ENCODE measurements around the gene IQCB1.

Gene IQCB1

GRCh38 chr3:121769246-121769645 is 65.6 kb downstream of the IQCB1 start:
- no peak overlapping the region for H3K27ac ChIP-seq
- TF ChIP-seq, protein P1, sequence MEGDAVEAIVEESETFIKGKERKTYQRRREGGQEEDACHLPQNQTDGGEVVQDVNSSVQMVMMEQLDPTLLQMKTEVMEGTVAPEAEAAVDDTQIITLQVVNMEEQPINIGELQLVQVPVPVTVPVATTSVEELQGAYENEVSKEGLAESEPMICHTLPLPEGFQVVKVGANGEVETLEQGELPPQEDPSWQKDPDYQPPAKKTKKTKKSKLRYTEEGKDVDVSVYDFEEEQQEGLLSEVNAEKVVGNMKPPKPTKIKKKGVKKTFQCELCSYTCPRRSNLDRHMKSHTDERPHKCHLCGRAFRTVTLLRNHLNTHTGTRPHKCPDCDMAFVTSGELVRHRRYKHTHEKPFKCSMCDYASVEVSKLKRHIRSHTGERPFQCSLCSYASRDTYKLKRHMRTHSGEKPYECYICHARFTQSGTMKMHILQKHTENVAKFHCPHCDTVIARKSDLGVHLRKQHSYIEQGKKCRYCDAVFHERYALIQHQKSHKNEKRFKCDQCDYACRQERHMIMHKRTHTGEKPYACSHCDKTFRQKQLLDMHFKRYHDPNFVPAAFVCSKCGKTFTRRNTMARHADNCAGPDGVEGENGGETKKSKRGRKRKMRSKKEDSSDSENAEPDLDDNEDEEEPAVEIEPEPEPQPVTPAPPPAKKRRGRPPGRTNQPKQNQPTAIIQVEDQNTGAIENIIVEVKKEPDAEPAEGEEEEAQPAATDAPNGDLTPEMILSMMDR (conservative IDR thresholded peaks at IDR 0.05): no peak

DNA sequence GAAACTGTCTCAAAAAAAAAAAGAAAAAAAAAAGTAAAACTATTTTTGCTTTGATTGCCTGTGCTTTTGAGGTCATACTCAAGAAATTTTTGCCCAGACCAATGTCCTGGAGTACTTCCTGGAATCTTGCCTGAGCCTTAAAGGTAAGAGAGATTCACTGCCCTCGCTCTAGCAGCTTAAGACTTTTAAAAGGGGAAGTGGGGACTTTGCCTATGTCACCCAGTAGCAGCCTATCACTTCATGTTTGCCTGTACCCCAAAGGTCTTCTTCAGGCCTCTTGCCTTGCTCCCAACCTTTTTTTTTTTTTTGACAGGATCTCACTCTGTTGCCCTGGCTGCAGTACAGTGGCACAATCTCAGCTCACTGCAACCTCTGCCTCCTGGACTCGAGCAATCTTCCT is 66.4 kb downstream of the IQCB1 start:
- TF ChIP-seq, protein P1 (conservative IDR thresholded peaks at IDR 0.05): no peak
- no peak overlapping the region for H3K27ac ChIP-seq

DNA sequence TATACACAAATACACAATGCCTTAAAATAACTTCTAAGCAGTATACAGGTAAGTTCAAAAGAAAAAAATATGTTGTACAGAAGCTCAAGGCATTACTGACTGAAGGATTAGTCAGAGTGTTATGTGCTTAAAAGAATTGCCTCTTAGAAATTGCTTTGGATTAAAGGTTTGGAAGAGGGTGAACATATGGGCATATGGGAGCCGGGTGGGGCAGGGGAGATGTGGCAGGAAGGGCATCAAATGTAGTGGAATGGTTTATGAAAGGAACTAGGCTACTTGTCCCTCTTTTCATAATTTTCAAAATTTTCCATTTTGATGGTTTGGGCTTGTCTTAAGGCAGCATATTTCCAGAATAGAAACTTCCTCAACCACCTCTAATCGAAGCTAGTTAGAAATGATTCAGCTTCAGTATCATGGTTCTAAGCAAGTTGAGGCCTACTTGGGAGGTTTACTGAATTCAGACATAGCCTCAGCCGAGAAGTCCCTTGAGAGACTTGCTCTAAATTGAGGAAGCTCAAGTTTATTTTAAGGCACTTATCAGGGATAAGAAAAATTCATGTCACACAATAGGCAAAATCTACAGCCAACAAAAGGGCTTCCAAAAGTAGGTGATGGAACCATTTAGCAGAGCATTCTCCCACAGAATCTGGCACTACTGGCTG is 75.2 kb downstream of the IQCB1 start:
- TF ChIP-seq, protein P1 (conservative IDR thresholded peaks at IDR 0.05): no peak
- H3K27ac ChIP-seq: no peak overlapping the region

DNA sequence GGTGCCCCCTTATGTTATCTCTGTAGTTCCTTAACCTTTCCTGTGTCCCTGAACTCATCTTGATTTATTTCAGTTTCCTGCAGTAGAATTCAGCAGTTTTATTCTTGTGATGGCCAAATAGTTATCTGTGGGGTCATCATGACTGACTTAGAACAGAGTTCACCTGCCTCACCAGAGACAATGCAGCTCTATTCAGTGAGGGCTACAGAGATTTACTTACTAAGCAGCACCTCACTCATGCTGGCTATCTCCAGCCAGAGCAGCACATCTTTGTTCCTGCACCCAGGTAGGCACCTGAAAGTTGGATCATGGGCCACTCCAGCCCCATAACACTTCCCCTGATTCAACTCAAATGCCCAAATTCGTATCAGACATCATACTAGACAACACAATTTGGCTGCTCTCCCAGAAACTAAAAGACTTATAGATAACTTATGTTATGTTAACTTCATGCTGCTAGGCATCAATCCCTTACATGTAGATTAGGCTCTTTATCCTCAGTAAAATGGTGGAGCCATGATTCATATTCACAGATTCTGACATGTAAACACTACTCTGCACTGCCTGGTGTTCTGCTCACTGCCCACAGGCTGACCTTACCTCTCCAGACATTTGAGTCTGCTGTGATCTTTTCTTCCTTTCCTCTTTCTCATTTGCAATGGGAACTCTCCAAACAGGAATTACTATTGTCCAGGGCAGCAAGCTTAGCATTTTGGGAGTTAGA is 76.0 kb downstream of the IQCB1 start:
- H3K27ac ChIP-seq: no peak overlapping the region
- TF ChIP-seq, protein P1 (conservative IDR thresholded peaks at IDR 0.05): no peak

DNA sequence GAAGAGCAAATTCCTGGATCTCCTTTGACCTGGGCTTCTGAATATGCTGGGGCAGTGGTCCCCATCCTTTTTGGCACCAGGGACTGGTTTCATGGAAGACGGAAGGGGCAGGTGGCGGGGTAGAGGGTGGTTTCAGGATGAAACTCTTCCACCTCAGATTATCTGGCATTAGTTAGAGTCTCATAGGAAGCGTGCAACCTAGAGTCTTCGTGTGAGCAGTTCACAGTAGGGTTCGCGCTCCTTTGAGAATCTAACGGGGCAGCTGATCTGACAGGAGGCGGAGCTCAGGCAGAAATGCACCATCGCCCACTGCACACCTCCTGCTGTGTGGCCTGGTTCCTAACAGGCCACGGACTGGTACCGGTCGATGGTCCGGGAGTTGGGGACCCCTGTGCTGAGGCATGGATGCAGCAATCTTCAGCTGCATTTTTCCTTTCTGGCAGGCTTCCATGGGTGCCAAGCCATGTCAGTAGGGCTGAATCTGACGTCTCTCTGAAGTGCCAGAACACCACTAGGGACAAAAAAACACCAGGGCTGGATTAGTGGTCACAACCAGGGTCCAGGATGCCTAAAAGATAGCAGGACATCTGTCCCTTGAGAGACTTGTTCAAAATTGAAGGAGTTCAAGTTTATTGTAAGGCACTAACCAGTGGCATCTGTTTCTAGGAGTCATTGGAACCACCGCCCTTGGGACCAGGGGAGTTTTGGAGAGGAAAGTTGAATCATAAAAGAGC is 76.9 kb downstream of the IQCB1 start:
- TF ChIP-seq, protein P1 (conservative IDR thresholded peaks at IDR 0.05): no peak
- no peak overlapping the region for H3K27ac ChIP-seq

DNA sequence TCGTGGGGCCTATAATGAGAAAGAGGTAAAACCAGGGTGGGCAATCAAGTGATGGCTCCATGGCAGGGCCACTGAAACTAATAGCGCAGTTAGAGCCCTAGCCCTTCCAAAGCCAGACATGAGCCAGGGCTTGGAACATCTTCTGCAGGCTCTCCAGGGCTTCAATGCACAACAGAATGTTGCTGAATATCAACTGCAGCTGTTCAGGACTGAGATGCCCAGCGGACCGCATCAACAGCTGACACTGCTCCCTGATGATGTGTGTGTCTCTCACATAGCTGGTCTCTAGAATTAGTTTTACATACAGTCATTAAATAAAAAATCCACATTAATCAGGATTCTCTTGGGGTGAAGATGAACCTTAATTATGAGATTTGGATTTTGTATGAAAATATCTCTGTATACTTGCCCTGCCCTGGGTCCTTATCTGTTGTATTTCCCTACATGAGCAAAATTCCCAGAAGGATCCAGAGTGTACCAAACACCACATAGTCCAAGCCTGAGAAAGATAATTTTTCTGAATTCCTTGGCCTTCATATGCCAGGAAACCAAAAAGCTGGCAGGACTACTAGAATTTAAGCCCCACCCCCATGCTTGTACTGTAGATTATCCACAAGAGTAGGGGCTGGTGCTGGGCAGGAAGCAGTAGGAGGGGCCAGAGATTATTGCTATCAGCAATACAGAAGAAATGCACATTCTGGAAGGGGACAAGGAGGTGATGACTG is 77.6 kb downstream of the IQCB1 start:
- no peak overlapping the region for H3K27ac ChIP-seq
- TF ChIP-seq, protein P1 (conservative IDR thresholded peaks at IDR 0.05): no peak

DNA sequence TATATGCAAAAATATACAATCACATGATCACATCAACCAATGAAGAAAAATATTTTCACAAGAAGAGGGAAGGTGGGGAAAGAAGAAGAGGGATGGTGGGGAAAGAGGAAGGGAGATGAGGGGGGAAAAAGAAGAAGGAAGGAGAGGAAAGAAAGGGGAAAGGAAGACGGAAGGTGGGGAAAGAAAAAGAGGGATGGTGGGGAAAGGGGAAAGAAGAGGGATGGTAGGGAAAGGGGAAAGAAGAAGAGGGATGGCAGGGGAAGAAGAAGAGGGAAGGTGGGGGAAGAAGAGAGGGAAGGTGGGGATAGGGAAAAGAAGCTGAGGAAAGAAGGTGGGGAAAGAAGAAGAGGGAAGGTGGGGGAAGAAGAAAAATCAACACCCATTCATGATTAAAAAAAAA is 82.1 kb downstream of the IQCB1 start:
- TF ChIP-seq, protein P1 (conservative IDR thresholded peaks at IDR 0.05): no peak
- H3K27ac ChIP-seq: no peak overlapping the region

Measured in VCaP (cell line).